ENCODE measurements around the gene SINHCAF.

The SINHCAF gene

DNA sequence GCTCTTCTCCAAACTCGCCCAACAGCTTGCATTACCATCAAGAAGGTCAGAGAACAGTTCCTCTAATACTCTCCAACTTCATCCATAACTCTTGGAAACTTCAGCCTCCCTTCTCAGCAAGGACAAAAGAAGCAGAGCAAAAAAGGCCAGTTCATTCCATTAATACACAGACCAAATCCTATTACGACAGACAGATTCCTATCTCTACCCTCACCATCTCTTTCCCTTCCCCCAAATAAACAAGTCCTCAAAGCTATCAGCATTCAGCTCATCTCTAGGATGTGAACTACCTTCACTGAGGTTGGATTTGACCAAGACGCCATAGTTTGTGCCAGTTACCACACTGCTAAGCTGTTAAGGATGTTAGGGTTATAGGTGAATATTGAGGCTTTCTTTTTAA, 25.2 kb downstream of the SINHCAF start:
- no peak overlapping the region for H3K27ac ChIP-seq (ENCODE audit: low read depth, low read length)
- no peak overlapping the region for H2BK5ac ChIP-seq (ENCODE audit: low read length)
- H3K4me3 ChIP-seq (ENCODE audit: low read length): no peak overlapping the region
- H3K4me2 ChIP-seq (ENCODE audit: low read length): no peak overlapping the region
- H3K79me2 ChIP-seq (ENCODE audit: control insufficient read depth, insufficient read depth, low read length): peaks cover 88% of the 10 kb centered on the region
- H3K23ac ChIP-seq (ENCODE audit: low read length): no peak overlapping the region
- no peak overlapping the region for H3K4ac ChIP-seq (ENCODE audit: low read depth, low read length)
- no peak overlapping the region for H3K56ac ChIP-seq (ENCODE audit: low read length)
- no peaks in the 10 kb centered on the region for H3K27me3 ChIP-seq (ENCODE audit: insufficient read depth, low read length, poor library complexity)
- H3K9ac ChIP-seq (ENCODE audit: low read length): no peak overlapping the region
- no peak overlapping the region for H3K18ac ChIP-seq (ENCODE audit: low read length)
- H2BK120ac ChIP-seq (ENCODE audit: low read depth, low read length): no peak overlapping the region
- WGBS (ENCODE audit: extremely low coverage, insufficient coverage, low lambda C conversion rate): no CpG with 5 or more reads among the region's 3 CpGs
- no peak overlapping the region for H2AK5ac ChIP-seq (ENCODE audit: low read length)
- no peak overlapping the region for H4K8ac ChIP-seq (ENCODE audit: low read depth, low read length)
- H3K79me1 ChIP-seq (ENCODE audit: low read length): peaks cover 18% of the 10 kb centered on the region
- peaks cover 15% of the 10 kb centered on the region for H3K4me1 ChIP-seq (ENCODE audit: control insufficient read depth, low read depth, low read length)
- H3K36me3 ChIP-seq (ENCODE audit: control insufficient read depth, insufficient read depth, low read length): peaks cover 10% of the 10 kb centered on the region
- DNase-seq: no peak
- H4K5ac ChIP-seq (ENCODE audit: low read length): no peak overlapping the region
- no peak overlapping the region for H2BK15ac ChIP-seq (replicated peaks; ENCODE audit: low read depth)

DNA sequence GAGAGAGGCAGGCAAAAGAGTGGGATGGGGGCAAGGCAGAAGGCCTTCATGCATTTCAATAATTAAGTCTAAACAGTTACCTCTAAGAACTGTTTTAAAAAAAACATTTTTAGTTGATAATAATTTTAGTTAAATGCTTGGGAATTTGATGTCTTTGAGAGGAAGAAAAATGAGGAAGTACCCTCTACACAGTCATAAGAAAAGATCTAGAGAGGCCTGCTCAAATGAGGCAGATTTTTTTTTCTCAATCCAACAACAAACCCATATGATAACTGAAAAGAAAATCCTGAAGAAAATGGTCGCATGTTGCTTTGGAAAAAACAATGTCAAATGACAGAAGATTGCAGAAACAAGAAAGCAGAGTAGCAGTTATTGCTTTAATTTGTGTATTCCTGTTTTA, 25.6 kb downstream of the SINHCAF start:
- Histone ChIP-seq H3K4ac (ENCODE audit: low read depth, low read length) (no peak overlapping the region), H3K4me3 (ENCODE audit: low read length) (no peak overlapping the region), H2AK5ac (ENCODE audit: low read length) (no peak overlapping the region), H2BK15ac (replicated peaks; ENCODE audit: low read depth) (no peak overlapping the region), H3K27ac (ENCODE audit: low read depth, low read length) (no peak overlapping the region), H4K5ac (ENCODE audit: low read length) (no peak overlapping the region), H3K79me2 (ENCODE audit: control insufficient read depth, insufficient read depth, low read length) (peaks cover 83% of the 10 kb centered on the region), H4K8ac (ENCODE audit: low read depth, low read length) (no peak overlapping the region), H3K56ac (ENCODE audit: low read length) (no peak overlapping the region), H3K36me3 (ENCODE audit: control insufficient read depth, insufficient read depth, low read length) (peaks cover 10% of the 10 kb centered on the region), H3K23ac (ENCODE audit: low read length) (no peak overlapping the region), H3K9ac (ENCODE audit: low read length) (no peak overlapping the region), H3K79me1 (ENCODE audit: low read length) (peaks cover 18% of the 10 kb centered on the region), H3K4me2 (ENCODE audit: low read length) (no peak overlapping the region), H3K4me1 (ENCODE audit: control insufficient read depth, low read depth, low read length) (peaks cover 14% of the 10 kb centered on the region), H3K27me3 (ENCODE audit: insufficient read depth, low read length, poor library complexity) (no peaks in the 10 kb centered on the region), H2BK120ac (ENCODE audit: low read depth, low read length) (no peak overlapping the region), H3K18ac (ENCODE audit: low read length) (no peak overlapping the region), H2BK5ac (ENCODE audit: low read length) (no peak overlapping the region)
- WGBS (ENCODE audit: extremely low coverage, insufficient coverage, low lambda C conversion rate): no CpG with 5 or more reads among the region's 1 CpG
- no peak for DNase-seq

DNA sequence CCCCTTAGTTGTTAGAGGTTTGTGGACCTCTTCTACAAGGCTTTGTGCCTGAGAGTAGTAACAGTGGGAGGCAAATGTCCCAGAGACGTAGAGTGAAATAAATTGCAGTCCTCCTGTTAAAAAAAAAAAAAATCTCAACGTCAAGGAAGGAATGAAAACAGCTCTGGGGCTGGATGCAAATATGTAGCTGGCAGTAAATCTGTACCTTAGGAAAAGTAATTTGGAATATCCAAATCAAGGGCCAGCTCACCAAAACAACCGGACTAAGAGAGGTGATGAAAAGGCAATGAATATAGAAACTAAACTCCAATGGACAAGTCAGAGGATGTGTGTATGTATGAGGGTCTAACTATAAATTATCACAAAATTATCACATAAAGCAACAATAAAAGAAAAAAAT, 27.0 kb downstream of the SINHCAF start:
- Histone ChIP-seq H3K4me3 (ENCODE audit: low read length) (no peak overlapping the region), H2BK5ac (ENCODE audit: low read length) (no peak overlapping the region), H3K4me1 (ENCODE audit: control insufficient read depth, low read depth, low read length) (peaks cover 9% of the 10 kb centered on the region), H4K5ac (ENCODE audit: low read length) (no peak overlapping the region), H3K27me3 (ENCODE audit: insufficient read depth, low read length, poor library complexity) (no peaks in the 10 kb centered on the region), H3K23ac (ENCODE audit: low read length) (no peak overlapping the region), H3K56ac (ENCODE audit: low read length) (no peak overlapping the region), H4K8ac (ENCODE audit: low read depth, low read length) (no peak overlapping the region), H2BK120ac (ENCODE audit: low read depth, low read length) (no peak overlapping the region), H3K79me1 (ENCODE audit: low read length) (peaks cover 12% of the 10 kb centered on the region), H3K9ac (ENCODE audit: low read length) (no peak overlapping the region), H3K36me3 (ENCODE audit: control insufficient read depth, insufficient read depth, low read length) (peaks cover 5% of the 10 kb centered on the region), H3K27ac (ENCODE audit: low read depth, low read length) (no peak overlapping the region), H2BK15ac (replicated peaks; ENCODE audit: low read depth) (no peak overlapping the region), H2AK5ac (ENCODE audit: low read length) (no peak overlapping the region), H3K4ac (ENCODE audit: low read depth, low read length) (no peak overlapping the region), H3K18ac (ENCODE audit: low read length) (no peak overlapping the region), H3K79me2 (ENCODE audit: control insufficient read depth, insufficient read depth, low read length) (peaks cover 75% of the 10 kb centered on the region), H3K4me2 (ENCODE audit: low read length) (no peak overlapping the region)
- WGBS (ENCODE audit: extremely low coverage, insufficient coverage, low lambda C conversion rate): no CpG with 5 or more reads among the region's 3 CpGs
- DNase-seq: no peak

DNA sequence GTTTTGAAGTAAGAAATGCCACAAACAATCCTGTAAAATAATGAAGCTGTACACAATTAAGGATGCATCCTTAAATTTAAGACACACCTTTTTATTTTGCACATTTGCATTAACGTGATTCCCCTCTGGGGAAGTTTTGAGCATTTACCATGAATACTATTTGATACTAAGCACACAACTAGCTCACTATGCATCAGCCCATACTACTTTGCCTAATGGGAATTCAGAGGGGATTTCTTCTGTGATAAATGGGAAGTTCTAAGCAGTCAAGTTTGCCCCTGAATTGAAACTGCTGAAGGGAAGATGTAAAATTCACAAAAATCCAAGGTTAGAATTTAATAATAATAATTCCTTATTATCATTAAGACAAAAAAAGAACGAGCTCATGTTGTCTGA, 27.4 kb downstream of the SINHCAF start:
- Histone ChIP-seq H3K4me2 (ENCODE audit: low read length) (no peak overlapping the region), H3K4ac (ENCODE audit: low read depth, low read length) (no peak overlapping the region), H3K79me1 (ENCODE audit: low read length) (peaks cover 11% of the 10 kb centered on the region), H3K36me3 (ENCODE audit: control insufficient read depth, insufficient read depth, low read length) (peaks cover 4% of the 10 kb centered on the region), H3K18ac (ENCODE audit: low read length) (no peak overlapping the region), H2BK5ac (ENCODE audit: low read length) (no peak overlapping the region), H3K23ac (ENCODE audit: low read length) (no peak overlapping the region), H3K56ac (ENCODE audit: low read length) (no peak overlapping the region), H2AK5ac (ENCODE audit: low read length) (no peak overlapping the region), H3K4me3 (ENCODE audit: low read length) (no peak overlapping the region), H3K4me1 (ENCODE audit: control insufficient read depth, low read depth, low read length) (peaks cover 9% of the 10 kb centered on the region), H3K9ac (ENCODE audit: low read length) (no peak overlapping the region), H2BK15ac (replicated peaks; ENCODE audit: low read depth) (no peak overlapping the region), H3K27ac (ENCODE audit: low read depth, low read length) (no peak overlapping the region), H2BK120ac (ENCODE audit: low read depth, low read length) (no peak overlapping the region), H4K5ac (ENCODE audit: low read length) (no peak overlapping the region), H3K27me3 (ENCODE audit: insufficient read depth, low read length, poor library complexity) (no peaks in the 10 kb centered on the region), H3K79me2 (ENCODE audit: control insufficient read depth, insufficient read depth, low read length) (peaks cover 72% of the 10 kb centered on the region), H4K8ac (ENCODE audit: low read depth, low read length) (no peak overlapping the region)
- no CpG with 5 or more reads among the region's 2 CpGs for WGBS (ENCODE audit: extremely low coverage, insufficient coverage, low lambda C conversion rate)
- DNase-seq: no peak

DNA sequence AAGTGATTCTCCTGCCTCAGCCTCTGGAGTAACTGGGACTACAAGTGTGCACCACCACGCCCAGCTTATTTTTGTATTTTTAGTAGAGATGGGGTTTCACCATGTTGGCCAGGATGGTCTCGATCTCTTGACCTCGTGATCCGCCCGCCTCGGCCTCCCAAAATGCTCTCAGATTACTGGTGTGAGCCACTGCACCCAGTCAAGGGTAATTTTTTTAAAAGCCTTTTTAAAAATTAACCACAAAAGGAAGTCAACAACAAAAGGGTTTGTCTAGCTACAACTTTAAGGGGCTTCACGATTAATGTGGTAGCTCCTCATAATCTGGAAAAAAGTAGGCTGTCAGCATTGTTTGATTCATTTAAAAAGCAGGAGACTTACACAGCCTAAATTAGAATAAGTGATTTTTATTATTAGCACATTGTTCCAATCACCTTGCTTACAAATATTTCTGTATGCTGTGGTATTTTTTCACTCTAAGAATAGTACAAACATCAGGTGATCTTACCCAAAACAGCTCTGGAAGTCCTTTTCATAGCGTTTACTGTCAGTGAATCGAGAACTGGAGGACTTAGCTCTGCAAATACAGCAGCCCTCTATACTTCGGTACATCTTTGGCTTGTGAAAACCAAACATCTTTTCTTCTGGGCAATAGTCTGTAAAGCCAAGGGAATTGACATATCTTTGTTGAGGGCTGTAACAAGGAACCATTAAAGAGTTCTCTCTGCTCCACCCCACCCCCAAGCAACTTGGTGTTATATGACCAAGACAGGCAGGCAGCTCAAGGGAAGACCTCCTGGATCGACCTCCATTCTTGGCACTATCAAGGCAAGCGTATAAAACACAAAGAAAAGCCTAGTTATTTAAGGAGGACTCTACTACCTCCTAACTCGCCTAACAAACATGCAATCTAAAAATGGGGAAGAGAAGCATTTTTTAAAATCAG, 28.1 kb downstream of the SINHCAF start:
- H3K79me1 ChIP-seq (ENCODE audit: low read length): peaks cover 9% of the 10 kb centered on the region
- no peak overlapping the region for H3K23ac ChIP-seq (ENCODE audit: low read length)
- H3K4me3 ChIP-seq (ENCODE audit: low read length): no peak overlapping the region
- no peak overlapping the region for H2BK15ac ChIP-seq (replicated peaks; ENCODE audit: low read depth)
- H3K4me1 ChIP-seq (ENCODE audit: control insufficient read depth, low read depth, low read length): peaks cover 9% of the 10 kb centered on the region
- no peak overlapping the region for H4K5ac ChIP-seq (ENCODE audit: low read length)
- peaks cover 70% of the 10 kb centered on the region for H3K79me2 ChIP-seq (ENCODE audit: control insufficient read depth, insufficient read depth, low read length)
- no peak overlapping the region for H3K27ac ChIP-seq (ENCODE audit: low read depth, low read length)
- H2BK120ac ChIP-seq (ENCODE audit: low read depth, low read length): no peak overlapping the region
- no peak overlapping the region for H3K18ac ChIP-seq (ENCODE audit: low read length)
- no peak overlapping the region for H2AK5ac ChIP-seq (ENCODE audit: low read length)
- no peak for DNase-seq
- H3K4me2 ChIP-seq (ENCODE audit: low read length): no peak overlapping the region
- no peaks in the 10 kb centered on the region for H3K27me3 ChIP-seq (ENCODE audit: insufficient read depth, low read length, poor library complexity)
- no peak overlapping the region for H3K56ac ChIP-seq (ENCODE audit: low read length)
- H2BK5ac ChIP-seq (ENCODE audit: low read length): no peak overlapping the region
- no CpG with 5 or more reads among the region's 13 CpGs for WGBS (ENCODE audit: extremely low coverage, insufficient coverage, low lambda C conversion rate)
- H3K4ac ChIP-seq (ENCODE audit: low read depth, low read length): no peak overlapping the region
- H3K9ac ChIP-seq (ENCODE audit: low read length): no peak overlapping the region
- no peak overlapping the region for H4K8ac ChIP-seq (ENCODE audit: low read depth, low read length)
- peaks cover 2% of the 10 kb centered on the region for H3K36me3 ChIP-seq (ENCODE audit: control insufficient read depth, insufficient read depth, low read length)

Data from mesendoderm (in vitro differentiated cells).